Epidermal melanocyte (primary cell): Measurements from ENCODE around the gene ZNF609.

ENCODE experiments used
- DNase-seq: peaks from one replicate; pipeline ENCODE4 v3.0.0; 2011; ENCODE audit warnings: low spot score; ENCODE audit not compliant: insufficient read length

Gene ZNF609

GRCh38 chr15:64693134-64693533 lies 232.8 kb downstream of the ZNF609 start:
- DNase-seq, result no peak

- DNase-seq, result no peak
These were observed 234.4 kb downstream of the ZNF609 start for GRCh38 chr15:64694816-64695215.

- DNase-seq, result no peak
These were observed 235.2 kb downstream of the ZNF609 start for GRCh38 chr15:64695561-64695992.

- no peak for DNase-seq
These were observed 236.1 kb downstream of the ZNF609 start for GRCh38 chr15:64696481-64696880.

DNA sequence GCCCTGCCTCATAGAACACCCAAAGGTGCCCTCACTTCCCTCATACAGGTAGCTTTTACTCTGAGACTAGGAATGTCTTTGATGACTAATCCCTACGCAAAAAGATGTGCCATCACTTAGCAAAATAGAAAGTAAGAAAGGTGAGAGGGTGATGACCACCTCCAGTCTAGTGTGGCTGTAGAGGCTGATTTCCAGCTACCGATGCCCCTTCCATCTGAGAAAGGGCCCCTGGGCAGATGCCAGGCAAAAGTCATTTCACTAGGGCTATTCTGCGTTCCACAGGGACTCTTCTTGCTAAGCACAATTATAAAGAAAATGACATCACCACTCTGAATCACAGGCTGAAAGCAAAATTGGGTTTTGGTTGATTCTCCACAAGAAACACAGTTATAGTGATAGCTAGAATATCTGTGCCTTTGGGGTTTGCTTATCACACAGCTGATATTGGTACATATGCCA lies 237.6 kb downstream of the ZNF609 start:
- DNase-seq, result no peak

- DNase-seq, result no peak
These were observed 238.4 kb downstream of the ZNF609 start for GRCh38 chr15:64698823-64699222.

DNA sequence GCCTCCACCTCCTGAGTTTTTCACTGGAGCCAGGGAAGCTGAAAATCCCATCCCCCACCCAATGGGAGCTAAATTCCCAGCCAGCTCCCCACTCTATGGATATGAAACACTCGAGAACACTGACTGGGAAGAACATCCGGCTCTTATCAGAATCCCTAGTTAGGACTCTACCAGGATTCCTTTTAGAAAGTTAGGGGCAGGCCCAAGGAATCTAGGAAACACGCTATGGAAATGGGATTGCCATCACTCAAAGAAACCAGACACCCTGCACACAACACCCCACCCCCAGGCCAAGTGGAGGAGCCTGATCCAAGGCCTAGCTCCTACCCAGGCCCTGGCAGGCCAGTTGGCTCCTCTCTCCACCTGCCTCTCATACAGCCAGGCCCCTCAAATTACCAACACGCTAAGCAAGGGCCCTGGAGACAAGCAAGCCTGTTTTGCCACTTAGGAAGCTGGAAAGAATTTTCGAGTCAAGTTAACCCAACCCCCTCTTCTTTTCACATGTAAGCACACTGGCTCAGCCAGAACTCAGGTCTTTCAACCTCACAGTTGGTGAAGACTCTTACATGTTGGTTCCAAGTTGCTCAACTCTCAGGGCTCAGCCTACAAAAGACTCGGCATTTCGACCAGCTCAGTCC lies 239.5 kb downstream of the ZNF609 start:
- no peak for DNase-seq

GRCh38 chr15:64701051-64701450 lies 240.7 kb downstream of the ZNF609 start:
- no peak for DNase-seq

DNA sequence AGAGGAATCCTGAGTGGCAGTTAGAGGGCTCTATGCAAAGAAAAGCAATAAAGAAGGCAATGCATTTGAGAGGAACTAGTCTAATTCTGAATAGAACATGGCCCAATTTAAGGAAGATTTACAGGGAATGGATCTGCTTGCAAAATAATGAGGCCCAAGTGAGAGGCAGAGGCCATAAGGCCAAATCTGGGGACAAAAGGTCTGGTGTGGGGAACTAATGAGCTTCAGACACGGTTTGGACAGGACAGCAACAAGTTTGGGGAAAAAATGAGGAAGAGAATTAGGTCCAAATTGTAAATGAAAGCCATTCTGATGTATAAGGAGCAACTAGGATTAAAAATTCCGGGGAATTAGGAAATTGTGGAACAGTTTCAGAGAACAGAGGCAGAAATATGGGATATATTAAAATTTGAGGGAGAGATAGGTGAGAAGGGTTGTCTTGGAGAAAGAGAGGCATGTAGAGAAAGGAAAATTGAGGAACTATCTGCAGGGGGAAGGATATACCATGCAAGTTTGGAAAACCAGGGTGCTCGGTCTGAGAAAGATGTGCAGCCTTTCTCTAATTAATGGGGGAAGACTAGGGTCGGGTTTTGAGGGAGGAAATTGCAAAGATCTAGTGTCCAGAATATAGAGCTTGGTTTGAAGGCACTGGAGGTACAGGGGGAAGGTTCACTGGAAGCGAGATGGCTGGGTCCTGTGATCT lies 241.3 kb downstream of the ZNF609 start:
- DNase-seq, result no peak

- DNase-seq, result peak; percentile 98
These were observed 242.6 kb downstream of the ZNF609 start for GRCh38 chr15:64702816-64703631.

- no peak for DNase-seq
These were observed 243.2 kb downstream of the ZNF609 start for GRCh38 chr15:64703632-64703959.

GRCh38 chr15:64705006-64705405 lies 244.6 kb downstream of the ZNF609 start:
- no peak for DNase-seq

GRCh38 chr15:64706011-64706911 lies 245.9 kb downstream of the ZNF609 start:
- no peak for DNase-seq

- no peak for DNase-seq
These were observed 250.5 kb downstream of the ZNF609 start for GRCh38 chr15:64710676-64711428.

- no peak for DNase-seq
These were observed 252.0 kb downstream of the ZNF609 start for GRCh38 chr15:64712353-64712752.

DNA sequence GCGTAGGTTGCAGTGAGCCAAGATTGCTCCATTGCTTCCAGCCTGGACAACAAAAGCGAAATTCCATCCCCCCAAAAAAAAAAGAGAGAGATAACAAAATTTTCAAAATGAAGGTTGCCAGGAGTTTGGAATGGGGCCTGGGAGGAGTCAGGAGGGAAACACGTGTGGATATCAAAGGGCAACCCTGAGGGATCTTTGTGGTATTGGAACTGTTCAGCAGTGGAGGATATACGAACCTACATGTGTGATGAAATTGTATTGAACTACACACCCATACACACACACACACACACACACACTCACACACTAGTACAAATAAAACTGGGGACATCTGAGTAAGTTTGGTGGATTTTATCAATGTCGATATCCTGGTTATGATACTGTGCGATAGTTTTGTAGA lies 253.2 kb downstream of the ZNF609 start:
- DNase-seq, result no peak

DNA sequence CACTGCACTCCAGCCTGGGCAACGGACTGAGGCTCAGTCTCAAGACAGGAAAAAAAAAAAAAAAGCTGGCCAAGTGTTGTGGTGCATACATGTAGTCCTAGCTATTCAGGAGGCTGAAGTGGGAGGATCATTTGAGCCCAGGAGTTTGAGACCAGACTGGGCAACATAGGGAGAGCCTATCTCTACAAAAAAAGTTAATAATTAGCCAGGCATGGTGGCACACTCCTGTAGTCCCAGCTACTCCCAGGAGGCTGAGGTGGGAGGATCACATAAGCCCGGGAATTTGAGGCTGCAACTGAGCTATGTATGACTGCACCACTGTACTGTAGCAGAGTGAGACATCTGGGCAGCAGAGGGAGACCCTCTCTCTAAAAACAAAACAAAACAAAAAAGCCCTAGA lies 256.1 kb downstream of the ZNF609 start:
- no peak for DNase-seq

- DNase-seq, result no peak
These were observed 256.8 kb downstream of the ZNF609 start for GRCh38 chr15:64717130-64717529.

GRCh38 chr15:64717735-64718495 lies 257.5 kb downstream of the ZNF609 start:
- no peak for DNase-seq

DNA sequence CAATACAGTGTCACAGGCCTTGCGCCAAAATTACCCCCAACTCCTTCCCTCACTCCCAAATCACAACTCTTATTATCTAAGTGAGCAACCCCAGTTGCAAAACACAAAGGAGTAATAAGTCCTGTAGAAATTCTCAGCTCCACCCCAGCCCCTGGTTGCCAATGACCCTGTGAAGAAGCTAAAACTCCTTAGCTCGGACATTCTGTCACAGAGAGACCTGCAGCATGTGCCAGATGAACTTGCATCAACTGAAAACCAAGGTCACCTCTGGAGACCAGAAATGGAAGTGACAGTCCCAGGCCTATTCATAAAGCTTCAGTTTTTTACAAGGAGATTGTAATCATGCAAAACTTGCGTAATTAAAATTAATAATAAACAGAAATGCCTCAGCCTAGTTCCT lies 259.8 kb downstream of the ZNF609 start:
- DNase-seq, result no peak
